COR-L47 (cell line): ENCODE measurements around the gene AFAP1L2.
"Not testable (repeated sequence)": the region's sequence is repeated elsewhere in the genome, so short reads cannot be mapped to it uniquely, and the experiment has no call there.

Source experiments
- DNase-seq: peaks from one replicate; lab custom pipeline; 2025; lab: John Stamatoyannopoulos, UW

The AFAP1L2 gene

DNA sequence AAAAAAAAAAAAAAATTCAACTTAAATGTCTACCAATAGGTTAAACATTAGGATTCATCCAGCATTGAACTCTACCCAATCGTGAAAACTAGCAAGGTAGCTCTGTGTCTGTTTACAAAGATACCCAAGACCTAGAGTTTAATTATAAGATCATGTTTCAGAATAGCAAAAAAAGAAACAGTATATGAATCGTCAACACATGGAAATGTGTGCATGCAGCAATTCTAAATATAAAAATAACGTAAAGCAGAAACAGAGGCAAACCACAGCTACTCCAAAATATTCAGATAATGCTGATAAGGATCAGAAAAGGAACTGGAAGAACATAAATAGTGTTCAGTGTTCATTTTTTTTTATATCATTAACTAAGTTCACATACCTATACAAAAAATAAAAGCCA is 68.7 kb downstream of the AFAP1L2 start:
- DNase-seq, result no peak

DNA sequence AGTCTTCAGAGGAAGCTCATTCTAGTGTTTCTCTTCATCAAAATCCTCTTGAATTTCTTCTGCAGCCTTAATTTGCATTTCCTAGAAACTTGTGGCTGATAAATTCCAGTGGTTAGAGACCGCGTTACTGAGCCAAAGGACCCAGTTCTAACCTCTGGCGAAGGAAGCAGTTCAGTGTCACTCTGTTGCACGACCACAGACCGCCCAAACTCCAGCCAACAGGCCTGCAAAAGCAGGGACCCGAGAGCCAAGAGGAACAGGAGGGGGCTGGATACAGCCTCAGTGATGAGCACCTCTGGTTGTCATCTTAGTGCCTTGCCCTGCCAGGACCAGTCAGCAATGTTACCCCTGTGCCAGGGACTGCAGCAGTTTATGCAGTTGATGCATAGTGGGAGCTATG is 70.0 kb downstream of the AFAP1L2 start:
- DNase-seq, result no peak

DNA sequence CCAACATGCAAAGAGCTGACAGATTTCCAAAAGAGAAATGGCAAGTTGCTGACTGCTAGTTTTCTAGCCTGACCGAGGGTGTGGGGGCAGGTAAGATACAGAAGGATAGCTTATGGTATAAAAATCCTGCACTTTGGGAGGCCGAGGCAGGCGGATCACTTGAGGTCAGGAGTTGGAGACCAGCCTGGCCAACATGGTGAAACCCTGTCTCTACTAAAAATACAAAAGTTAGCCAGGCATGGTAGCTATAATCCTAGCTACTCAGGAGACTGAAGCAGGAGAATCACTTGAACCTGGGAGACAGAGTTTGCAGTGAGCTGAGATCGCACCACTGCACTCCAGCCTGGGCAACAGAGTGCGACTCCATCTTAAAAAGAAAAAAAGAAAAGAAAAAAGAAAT is 70.9 kb downstream of the AFAP1L2 start:
- not testable (repeated sequence) for DNase-seq

DNA sequence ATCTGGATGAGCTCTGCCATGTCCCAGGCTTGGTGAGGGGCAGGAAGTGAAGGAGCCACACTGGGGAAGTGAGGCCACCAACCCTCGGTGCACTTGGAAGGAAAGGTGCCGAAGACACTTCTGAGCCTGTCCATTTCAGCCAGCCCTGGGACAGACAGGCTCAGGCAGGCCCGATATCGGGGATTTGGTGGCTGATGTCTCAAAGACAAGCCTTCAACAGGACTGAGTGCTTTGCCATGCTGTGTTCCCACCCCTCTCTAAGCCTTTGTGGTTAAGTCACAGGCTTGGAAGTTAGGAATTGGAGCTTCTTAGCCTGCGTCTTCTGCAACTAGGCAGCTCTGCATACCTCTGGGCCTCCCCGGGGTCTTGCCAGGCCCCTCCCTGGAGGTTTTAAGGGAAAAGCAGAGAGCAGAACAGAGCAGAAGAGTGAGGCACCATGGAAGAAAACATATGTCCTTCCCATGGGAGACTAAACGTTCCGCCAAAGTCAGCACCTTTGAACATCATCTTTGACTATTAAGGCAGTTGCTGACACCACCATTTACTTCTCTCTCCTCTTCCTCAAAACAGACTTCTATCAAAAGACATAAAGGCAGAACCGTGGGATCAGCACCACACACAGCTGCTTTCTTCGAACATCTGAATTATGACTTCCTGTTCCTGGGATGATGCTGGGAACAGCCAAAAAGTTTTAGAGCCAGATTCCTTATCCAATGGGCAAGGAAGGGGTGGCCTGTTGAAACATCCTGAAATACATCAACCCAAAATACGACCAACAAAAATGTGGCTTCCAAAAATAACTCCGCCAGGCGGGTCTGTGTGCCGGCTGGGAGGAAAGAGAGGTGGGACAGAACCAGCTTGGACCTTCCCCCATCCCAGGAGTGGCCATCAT is 71.8 kb downstream of the AFAP1L2 start:
- DNase-seq, result no peak

DNA sequence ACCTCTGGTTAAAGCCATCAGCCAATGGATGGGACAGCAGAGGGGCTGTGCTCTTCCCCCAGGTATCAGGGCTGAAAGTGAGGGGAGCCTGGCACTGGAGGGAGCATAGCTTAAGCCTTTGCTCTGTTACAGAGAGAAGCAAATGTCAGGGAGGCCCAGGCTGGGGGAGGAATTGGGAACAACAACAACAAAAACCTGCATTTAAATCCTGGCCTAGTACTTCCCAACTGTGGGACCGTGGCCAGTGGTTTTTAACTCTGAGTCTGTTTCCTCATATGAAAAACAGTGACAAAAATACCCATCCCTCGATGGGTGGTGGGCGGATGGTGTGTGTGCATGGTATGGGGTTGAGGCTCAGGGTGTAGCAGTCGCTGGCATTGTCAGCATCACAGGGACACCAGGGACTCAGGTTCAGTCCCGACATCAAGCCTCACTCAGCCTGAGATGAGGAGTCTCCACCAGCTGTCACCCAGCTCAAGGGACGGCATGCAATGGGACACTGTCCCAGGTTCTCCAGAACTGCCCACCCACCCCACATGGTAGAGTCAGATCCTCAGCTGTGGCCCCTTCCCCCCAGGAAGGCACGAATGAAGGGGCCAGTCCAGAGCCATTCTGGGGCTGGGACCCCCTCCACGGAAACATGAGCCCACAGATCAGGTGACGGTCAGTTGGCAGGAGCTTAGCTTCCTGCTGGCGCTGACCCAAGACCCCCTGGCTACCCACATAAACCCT is 74.5 kb downstream of the AFAP1L2 start:
- no peak for DNase-seq

DNA sequence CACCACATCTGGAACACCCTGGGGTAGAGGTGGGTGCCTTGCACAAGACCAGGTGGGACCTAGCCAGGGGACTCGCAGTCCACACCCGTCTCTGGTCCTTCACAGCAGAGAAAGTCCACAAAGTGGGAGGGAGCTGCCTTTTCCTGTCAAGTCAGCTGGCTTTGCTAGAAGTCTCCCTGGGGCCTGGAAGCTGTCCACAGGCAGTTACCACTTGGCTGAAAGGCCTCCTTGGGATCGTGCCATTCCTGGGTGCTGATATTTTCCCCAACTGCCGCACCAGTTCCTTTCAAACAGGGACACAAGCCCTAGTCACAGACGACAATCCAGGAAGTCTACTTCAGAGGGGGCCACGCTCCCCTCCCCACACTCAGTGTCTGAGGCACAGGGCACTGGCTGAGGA is 75.4 kb downstream of the AFAP1L2 start:
- no peak for DNase-seq

DNA sequence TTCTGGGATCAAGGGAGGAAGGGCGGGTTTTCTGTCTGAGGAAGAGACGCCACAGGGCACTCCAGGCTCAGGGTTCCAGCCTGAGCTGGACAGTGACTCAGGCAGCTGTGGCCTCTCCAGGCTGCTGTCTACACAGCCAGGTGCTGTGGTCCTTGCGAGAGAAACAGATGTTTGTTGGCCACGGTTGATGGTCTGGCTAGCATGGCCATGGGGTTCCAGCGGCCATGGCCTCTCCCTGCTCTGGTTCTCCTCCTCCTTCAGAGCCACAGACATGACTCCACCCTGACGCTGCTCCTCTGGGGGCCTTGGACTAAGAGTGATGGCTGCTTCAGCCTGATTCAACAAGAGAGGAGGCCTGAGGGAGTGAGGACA is 75.9 kb downstream of the AFAP1L2 start:
- DNase-seq, result no peak

DNA sequence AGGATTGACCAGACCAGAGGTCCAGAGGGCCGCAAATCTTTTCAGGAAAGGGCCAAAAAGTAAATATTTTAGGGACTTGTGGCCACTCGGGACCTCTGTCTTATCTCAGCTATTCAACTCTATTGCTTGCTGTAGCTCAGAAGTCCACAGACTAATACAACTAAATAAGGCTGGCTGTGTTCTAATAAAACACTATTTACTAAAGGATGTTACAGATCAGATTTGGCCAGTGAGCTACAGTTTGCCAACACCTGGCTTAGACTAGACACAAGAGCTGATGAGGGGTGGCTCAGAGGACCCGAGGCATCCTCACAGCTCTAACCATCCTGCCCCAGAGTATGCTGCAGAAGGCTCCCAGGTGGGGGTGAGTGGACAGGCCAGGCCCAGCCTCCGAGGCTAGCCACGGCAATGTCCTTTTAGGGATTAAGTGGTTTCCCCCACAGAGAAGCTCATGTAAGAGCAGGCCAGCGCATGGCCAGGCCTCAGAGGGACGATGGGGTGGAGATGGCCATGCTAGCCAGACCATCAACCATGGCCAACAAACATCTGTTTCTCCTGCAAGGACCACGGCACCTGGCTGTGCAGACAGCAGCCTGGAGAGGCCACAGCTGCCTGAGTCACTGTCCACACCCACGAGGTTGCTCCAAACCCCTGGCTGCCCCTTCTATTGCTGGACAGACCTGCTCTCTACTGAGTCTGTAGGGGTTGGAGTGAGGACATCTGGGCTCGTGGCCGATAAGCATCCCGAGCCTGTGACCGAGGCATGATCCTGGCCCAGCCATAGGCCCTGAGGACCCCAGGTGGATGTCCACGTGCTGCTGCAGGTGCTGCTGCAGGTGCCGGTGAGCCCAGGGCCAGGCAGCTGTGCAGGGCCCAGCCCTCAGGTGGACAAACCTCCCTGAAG is 76.5 kb downstream of the AFAP1L2 start:
- no peak for DNase-seq

DNA sequence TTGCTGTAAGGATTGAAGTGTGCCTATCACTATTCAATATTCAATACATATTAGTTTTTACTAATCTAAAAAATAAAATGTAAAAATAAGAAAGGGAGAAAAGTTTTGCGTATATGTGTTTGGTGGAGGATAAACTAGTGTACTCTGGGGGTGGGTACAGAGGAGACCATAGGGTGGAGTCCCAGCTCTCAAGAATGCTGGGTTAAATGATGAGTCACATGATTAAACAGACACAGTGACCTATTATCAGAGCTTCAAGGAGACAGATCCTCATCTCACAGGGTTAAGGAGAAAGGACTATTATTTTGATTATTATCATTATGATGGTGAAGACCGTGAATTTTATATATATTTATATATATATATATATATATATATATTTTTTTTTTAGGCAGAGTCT is 77.5 kb downstream of the AFAP1L2 start:
- no peak for DNase-seq

DNA sequence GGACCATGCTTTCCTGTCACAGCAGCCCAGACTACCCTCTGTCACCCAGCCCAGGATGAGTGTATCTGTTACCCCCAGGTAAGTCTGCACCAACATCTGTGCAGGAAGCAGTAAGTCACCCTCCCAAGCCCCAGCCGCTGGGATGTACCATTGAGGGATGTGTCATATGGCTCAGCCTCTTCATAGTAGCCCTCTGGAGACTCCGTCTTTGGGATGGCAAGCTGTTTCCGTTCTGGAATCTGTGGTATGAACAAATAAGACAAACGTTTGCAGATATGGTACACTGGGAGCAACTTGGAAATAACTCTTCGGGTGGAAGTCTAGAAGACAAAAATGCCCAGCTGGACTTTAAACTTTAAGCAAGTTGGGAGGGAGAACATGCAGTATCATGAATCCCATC is 81.3 kb downstream of the AFAP1L2 start:
- DNase-seq, result no peak

DNA sequence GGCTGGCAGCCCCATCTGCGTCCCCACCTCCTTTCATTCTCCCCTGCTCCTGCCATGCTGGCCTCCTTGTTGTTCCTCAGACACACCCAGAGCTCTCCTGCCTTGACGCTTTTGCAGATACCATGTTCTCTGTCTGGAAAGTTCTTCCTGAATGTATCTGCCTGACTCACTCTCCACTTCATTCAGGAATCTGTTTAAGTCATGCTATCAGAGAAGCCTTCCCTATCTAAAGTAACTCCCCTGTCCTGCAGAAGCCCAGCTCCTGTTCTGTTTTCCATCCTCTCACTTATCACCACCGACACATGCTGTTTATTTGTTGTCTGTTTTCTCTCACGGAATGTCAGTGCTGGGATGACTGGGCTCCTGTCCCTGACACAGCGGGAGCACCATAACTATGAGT is 82.0 kb downstream of the AFAP1L2 start:
- DNase-seq, result no peak

DNA sequence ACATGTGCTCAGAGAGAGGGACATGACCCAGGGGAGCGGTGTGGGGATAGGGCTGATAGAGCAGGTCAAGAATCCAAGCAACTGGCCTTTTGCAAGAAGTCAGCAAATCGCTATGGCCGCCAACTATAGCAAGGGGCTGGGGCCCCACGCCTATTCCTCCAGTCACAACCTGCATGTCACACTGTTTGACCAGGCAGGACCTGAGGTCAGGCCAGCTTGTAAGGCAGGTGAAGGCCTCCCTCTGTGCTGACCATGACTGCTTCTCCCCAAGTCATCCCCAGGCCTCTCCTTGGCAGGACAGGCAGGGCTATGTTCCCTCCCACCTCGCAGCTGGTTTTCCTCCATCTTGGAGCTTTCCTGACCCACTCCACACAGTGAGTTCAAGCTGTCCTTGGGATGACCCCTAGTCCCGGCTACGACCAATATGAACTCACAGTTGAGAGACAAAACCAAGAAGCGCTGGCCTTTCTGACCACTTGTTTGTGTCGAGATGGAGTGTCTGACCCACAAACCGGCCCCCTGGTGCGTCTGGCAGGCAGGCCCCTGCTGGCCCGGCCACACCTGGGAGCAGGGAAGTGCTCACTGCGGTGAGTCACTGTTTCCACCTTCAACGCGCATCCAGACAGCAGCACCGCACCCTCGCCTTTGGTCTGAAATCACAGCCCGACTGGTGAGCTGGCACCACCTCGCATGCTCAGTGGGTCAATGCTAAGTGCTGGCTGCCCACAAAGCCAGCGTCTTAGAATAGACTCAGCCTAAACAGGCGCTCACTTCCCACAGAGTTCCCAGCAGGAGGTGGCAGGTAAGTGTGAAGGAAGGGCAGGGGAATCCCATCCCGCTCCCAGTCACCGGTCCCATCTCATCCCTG is 83.8 kb downstream of the AFAP1L2 start:
- no peak for DNase-seq

DNA sequence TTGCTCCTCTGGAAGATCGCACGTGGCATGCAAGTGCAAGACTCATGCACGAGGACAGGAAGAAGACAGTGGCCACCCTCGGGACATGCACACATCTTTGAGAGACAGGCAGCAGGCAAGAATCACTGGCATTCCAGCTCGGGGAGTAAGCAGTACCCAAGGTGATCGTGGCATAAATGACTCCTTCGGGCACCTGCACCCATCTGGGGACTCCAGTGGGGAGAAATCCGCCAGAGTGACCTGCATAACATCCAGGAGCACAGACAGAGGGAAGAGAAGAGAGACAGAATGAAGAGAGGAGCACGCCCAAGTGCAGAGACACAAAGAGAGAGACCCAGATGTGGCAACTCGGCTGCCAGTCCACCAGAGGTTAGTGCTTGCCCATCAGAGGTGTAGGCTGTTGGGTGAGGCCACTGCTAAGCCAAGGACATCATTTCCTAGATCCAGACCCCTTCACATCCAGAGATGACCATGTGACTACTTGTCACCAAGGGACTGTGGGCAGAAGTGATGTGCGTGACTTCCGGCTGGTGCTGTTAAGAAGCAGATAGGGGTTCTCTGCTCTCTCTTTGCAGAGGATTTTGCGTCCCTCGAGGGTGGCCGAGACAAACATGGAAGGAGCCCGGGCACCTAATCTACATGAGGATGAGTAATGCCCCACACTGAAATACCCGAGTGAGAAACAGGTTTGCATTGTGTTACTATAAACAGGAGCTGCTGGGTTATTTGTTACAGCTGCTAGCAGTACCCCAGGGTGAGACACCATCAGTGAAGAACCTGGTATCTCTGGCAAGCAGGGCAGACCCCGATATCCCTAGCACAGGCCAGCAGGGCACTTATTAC is 84.7 kb downstream of the AFAP1L2 start:
- no peak for DNase-seq

DNA sequence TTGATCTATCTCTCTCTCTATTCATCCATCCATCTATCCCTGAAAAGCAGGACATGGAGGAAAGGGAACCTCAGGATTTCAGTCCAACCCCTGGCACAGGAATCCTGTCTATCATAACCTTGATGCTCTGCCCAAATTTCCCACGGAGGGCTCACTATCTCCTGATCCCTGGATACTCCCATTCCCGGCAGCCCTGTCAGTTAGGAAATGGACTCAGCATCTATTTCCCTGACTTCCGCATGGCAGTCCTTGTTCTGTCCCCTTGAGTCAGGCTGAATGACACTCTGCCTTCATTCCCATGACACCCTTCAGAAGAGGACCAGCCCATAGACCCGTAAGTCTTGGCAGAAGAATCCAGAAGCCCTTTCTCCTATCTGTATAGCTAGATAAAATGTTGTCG is 87.6 kb downstream of the AFAP1L2 start:
- no peak for DNase-seq

DNA sequence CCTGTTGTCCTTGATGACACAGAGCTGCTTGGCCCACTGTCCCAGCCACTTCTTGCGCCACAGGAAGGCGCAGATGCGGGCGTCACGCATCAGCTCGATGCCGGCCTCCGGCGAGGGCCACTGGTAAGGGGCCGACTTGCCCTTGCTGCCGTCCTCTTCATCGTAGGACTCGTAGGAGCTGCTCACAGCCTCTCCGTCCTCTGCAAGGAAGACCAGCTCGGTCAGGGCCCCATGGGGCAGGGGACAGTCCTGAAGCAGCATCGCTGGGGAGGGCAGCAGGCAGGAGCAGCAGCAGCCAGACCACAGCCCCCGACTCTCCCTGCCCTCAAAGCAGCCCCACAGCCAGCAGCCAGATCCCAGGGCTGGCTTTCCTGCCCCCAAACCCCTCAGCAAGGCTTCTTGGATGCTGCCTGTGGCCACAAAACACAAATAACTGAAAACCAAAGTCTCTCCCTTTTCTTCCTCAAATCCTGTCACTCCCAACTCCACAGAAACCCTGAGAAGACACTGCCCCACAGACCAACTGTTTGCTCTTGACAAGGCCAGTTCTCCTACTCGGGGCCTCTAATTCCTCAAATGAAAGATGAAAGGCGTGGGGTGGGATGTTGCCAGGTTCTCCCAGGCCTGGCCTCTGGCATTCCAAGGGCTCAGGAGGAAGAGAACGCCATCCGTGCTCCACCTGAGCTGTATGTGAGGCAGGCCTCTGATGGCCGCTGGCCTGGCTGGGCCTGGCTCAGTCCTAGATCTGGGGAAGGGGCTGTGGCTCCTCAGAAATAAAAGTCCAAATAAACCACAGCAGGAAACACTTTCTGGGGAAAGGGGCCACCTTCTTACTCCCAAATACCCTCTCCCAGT is 88.5 kb downstream of the AFAP1L2 start:
- no peak for DNase-seq

DNA sequence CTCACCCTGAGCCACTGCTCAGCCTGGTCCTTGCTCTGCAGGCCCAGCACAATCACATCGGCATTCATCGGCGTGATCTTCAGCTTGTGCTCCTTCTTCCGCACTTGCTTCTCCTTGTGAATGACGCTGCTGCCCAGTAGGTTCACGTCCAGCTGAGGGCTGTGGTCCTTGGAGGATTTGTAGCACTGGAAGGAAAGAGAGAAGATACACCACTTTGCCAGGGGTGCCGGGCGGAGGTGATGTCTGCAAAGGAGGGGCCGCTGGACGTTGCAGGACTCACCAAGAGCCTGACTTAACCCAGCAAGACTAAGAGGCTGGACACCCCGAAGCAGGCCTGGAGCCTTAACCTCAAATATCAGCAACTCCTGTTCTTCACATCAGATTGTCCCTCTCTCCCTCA is 90.4 kb downstream of the AFAP1L2 start:
- DNase-seq, result no peak

DNA sequence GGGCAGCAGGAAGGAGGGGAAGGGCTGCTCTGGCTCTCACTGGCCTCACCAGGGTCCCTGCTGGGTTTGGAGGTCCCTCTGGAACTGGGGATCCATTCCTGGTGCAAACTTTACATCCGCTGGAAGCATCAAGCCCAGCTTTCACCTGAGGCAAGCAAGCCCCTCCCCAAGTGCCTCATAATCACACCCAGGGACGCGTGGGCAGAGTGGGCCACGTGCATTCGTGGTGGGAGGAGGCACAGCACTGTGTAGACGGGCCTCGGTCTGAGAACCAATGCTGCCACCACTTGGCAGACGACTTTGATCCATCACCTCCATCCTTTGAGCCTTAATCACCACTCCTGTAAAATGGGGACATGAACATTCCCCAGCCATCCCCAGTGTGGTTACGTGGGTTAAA is 91.2 kb downstream of the AFAP1L2 start:
- no peak for DNase-seq

DNA sequence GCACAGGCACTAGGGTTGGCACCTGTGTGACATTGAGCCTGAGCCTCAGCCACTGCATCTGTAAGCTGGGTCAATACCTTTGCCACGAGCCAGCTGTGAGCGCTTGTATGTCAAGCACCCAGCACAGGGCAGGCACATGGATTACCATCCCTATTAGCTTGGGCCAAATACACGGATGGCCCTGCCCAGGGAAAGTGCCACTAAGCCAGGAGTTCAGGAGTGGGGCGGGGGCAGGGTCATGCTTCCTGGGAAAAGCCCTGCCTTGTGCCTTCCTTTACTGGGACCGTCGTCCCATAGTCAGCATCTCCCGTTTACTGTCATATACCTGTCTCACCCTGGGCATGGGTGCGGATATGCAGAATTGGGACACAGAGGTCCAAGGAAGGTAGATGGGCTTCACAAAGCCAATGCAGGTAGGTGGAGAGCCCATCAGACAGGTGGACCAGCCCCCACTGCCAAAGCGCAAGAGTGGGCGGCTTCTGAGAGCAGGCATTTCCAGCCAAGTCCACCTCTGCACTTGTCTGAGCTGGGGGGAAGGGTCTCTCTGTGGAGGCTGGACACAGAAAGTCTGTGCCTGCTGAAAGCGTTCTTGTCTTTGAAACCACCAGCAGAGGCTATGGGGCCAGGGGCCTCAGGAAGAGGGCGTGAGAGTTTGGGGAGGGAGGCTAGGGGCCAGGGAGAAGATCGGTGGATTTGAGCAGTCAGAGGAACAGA is 92.6 kb downstream of the AFAP1L2 start:
- DNase-seq, result no peak

DNA sequence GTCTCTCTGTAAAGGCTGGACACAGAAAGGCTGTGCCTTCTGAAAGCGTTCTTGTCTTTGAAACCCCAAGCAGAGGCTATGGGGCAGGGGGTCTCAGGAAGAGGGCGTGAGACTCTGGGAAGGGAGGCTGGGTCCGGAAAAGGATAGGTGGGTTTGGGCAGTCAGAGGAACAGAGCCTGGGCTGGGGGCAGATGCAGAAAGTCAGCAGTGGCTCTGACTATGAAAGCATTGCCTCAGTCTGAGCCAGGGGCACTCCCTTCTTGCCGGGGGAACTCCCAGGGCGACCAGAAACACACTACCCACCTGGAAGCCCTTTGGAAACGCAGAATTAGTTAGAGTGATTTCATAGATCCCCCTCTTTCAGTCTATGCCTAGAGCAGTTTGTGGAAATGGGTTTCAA is 93.3 kb downstream of the AFAP1L2 start:
- DNase-seq, result no peak
